GM12878 (cell line): ENCODE measurements around the gene PIPOX. TPM values are rescaled to one million over a fixed set of nuclear protein-coding genes. Genes with fewer than 3 reads are reported as not detected.

Source experiments
- BCL11A ChIP-seq: IDR thresholded peaks from 2 replicates; pipeline ENCODE4 v1.6.1; 2011; ENCODE audit warnings: low read depth, low read length
- BCL3 ChIP-seq: IDR thresholded peaks from 2 replicates; pipeline ENCODE4 v1.6.1; 2011; ENCODE audit warnings: borderline replicate concordance, low read depth, mild to moderate bottlenecking, moderate library complexity, low read length; ENCODE audit not compliant: insufficient read depth, poor library complexity, severe bottlenecking
- GATAD2B ChIP-seq: fragments of 450-650 bp; conservative IDR thresholded peaks from 2 replicates; pipeline ENCODE4 v1.6.1; 2017; ENCODE audit warnings: low read depth, mild to moderate bottlenecking, moderate library complexity
- MLLT1 ChIP-seq: fragments of 450-650 bp; IDR thresholded peaks from 2 replicates; pipeline ENCODE4 v1.6.1; 2016; ENCODE audit warnings: mild to moderate bottlenecking
- PAX5 ChIP-seq: IDR thresholded peaks from 2 replicates; pipeline ENCODE4 v1.6.1; 2011; ENCODE audit warnings: low read depth, low read length, borderline replicate concordance
- PBX3 ChIP-seq: IDR thresholded peaks from 2 replicates; pipeline ENCODE4 v1.6.1; 2011; ENCODE audit warnings: mild to moderate bottlenecking, low read depth, low read length, moderate library complexity; ENCODE audit not compliant: insufficient replicate concordance
- PML ChIP-seq: IDR thresholded peaks from 2 replicates; pipeline ENCODE4 v1.6.1; 2012; ENCODE audit warnings: low read length, inconsistent platforms
- SREBF1 ChIP-seq: IDR thresholded peaks from 2 replicates; pipeline ENCODE4 v1.6.1; 2012; ENCODE audit warnings: mild to moderate bottlenecking, low read length
- WRNIP1 ChIP-seq: IDR thresholded peaks from 2 replicates; pipeline ENCODE4 v1.6.1; 2011; ENCODE audit warnings: low read depth, low read length, improper control_type of control experiment, borderline replicate concordance
- ZSCAN29 ChIP-seq: fragments of 450-650 bp; IDR thresholded peaks from 2 replicates; pipeline ENCODE4 v1.6.1; 2017; ENCODE audit warnings: mild to moderate bottlenecking, moderate library complexity
- polyA plus RNA-seq, 11 experiments: library from polyadenylated mRNA; depleted of rRNA in 4 of 11; unstranded in 6 of 11; stranded (reverse) in 5 of 11; fragments of >200 nt; fragmentation: Nextera tagmentation in 4 of 11; fragmentation: Illumina TruSeq in 1 of 11; extraction: Ambion mirVana in 4 of 11; extraction: Trizol in 1 of 11; gene quantifications; 1 replicate in 1 of 11; 2 replicates in 10 of 11; pipeline versions ENCODE4 v1.2.1 to v1.2.3, GENCODE V29; 2011 to 2016; ENCODE audit warnings: inconsistent platforms in 2 of 11, missing spikeins in 2 of 11, low read depth in 1 of 11
- total RNA-seq, 4 experiments: library from RNA; depleted of rRNA in 3 of 4; stranded (reverse); fragments of >200 nt in 3 of 4; fragmentation: Illumina TruSeq in 1 of 4; extraction: Trizol in 1 of 4; gene quantifications; 2 replicates each; pipeline versions ENCODE4 v1.2.1 to v1.2.3, GENCODE V29; 2013 to 2021

PIPOX gene
- total and polyA plus RNA-seq, 10 of the 15 experiments (the other 5 are each of a cell fraction or from before 2014, with no cell fraction given) = 0.22 to 1.4 (median 0.56) TPM; not detected in 1

- TF ChIP-seq MLLT1 (no peak), SREBF1 (no peak), PML (no peak), ZSCAN29 (no peak), GATAD2B (no peak), WRNIP1 (no peak), BCL3 (no peak), BCL11A (no peak), PAX5 (no peak), PBX3 (no peak)
Observed at GRCh38 chr17:29076722-29077121, 33.8 kb downstream of the PIPOX start (continued).
